OCI-LY1 (cell line): Measurements from ENCODE around the gene BICDL2.

Experiments used
- H2AFZ ChIP-seq: fragments of 200-600 bp; sonication (generic), shearing (Covaris generic); 2 replicates; pipeline ENCODE4 v1.6.0; 2014; ENCODE audit warnings: antibody characterized with exemption, mild to moderate bottlenecking, low read length
- H3F3A ChIP-seq: fragments of 200-600 bp; sonication (generic), shearing (Covaris generic); 2 replicates; pipeline ENCODE4 v1.6.0; 2014; ENCODE audit warnings: mild to moderate bottlenecking, antibody characterized with exemption, low read length, moderate library complexity; ENCODE audit not compliant: insufficient read depth
- H3K27ac ChIP-seq: fragments of 200-600 bp; sonication (generic); 2 replicates; pipeline ENCODE4 v1.5.1; 2014; ENCODE audit warnings: low read length, mixed run types, mild to moderate bottlenecking, low read depth; ENCODE audit not compliant: poor library complexity, severe bottlenecking
- H3K27me3 ChIP-seq: fragments of 200-600 bp; sonication (generic); 2 replicates; pipeline ENCODE4 v1.6.0; 2014; ENCODE audit warnings: antibody characterized with exemption, mild to moderate bottlenecking, low read length, moderate library complexity; ENCODE audit not compliant: insufficient read depth
- H3K36me3 ChIP-seq: fragments of 200-600 bp; sonication (generic); 2 replicates; pipeline ENCODE4 v1.6.1; 2014; ENCODE audit warnings: mild to moderate bottlenecking, antibody characterized with exemption, low read length, moderate library complexity, mixed read lengths; ENCODE audit not compliant: insufficient read depth
- H3K4me1 ChIP-seq: fragments of 200-600 bp; sonication (generic); 2 replicates; pipeline ENCODE4 v1.5.1; 2014; ENCODE audit warnings: mild to moderate bottlenecking, low read length, moderate library complexity; ENCODE audit not compliant: insufficient read depth, severe bottlenecking
- H3K4me2 ChIP-seq: fragments of 200-600 bp; sonication (generic), shearing (Covaris generic); 2 replicates; pipeline ENCODE4 v1.6.1; 2014; ENCODE audit warnings: low read length
- H3K4me3 ChIP-seq: fragments of 200-600 bp; sonication (generic); 2 replicates; pipeline ENCODE4 v1.5.1; 2014; ENCODE audit warnings: low read length, low read depth, mild to moderate bottlenecking, mixed read lengths; ENCODE audit not compliant: poor library complexity, severe bottlenecking
- H3K79me2 ChIP-seq: fragments of 200-600 bp; shearing (Covaris generic); 2 replicates; pipeline ENCODE4 v1.6.1; 2016; ENCODE audit warnings: mixed run types, low read length, mixed read lengths; ENCODE audit not compliant: insufficient read depth
- H3K9ac ChIP-seq: fragments of 200-600 bp; sonication (generic), shearing (Covaris generic); 2 replicates; pipeline ENCODE4 v1.6.1; 2014; ENCODE audit warnings: mild to moderate bottlenecking, low read length, mixed read lengths
- H3K9me2 ChIP-seq: fragments of 200-600 bp; sonication (generic), shearing (Covaris generic); 2 replicates; pipeline ENCODE4 v1.6.1; 2014; ENCODE audit warnings: low read depth, mild to moderate bottlenecking, low read length, mixed read lengths
- H3K9me3 ChIP-seq: fragments of 200-600 bp; shearing (Covaris generic); 2 replicates; pipeline ENCODE4 v1.6.1; 2014; ENCODE audit warnings: low read length, mixed read lengths
- H4K20me1 ChIP-seq: fragments of 200-600 bp; sonication (generic), shearing (Covaris generic); 2 replicates; pipeline ENCODE4 v1.6.0; 2016; ENCODE audit warnings: mild to moderate bottlenecking, low read length; ENCODE audit not compliant: insufficient read depth
- EZH2 ChIP-seq: fragments of 200-600 bp; sonication (generic), shearing (Covaris generic); IDR thresholded peaks from 2 replicates; pipeline ENCODE4 v1.8.0; 2017; ENCODE audit warnings: borderline replicate concordance, mixed run types, mild to moderate bottlenecking, antibody characterized with exemption, low read length, moderate library complexity, mixed read lengths
- TF ChIP-seq, protein P1 (sequence below): fragments of 200-600 bp; sonication (generic), shearing (Covaris generic); IDR thresholded peaks from 2 replicates; pipeline ENCODE4 v1.5.1; 2017; ENCODE audit warnings: mild to moderate bottlenecking, antibody characterized with exemption, low read length, moderate library complexity, mixed read lengths

The BICDL2 gene, protein sequence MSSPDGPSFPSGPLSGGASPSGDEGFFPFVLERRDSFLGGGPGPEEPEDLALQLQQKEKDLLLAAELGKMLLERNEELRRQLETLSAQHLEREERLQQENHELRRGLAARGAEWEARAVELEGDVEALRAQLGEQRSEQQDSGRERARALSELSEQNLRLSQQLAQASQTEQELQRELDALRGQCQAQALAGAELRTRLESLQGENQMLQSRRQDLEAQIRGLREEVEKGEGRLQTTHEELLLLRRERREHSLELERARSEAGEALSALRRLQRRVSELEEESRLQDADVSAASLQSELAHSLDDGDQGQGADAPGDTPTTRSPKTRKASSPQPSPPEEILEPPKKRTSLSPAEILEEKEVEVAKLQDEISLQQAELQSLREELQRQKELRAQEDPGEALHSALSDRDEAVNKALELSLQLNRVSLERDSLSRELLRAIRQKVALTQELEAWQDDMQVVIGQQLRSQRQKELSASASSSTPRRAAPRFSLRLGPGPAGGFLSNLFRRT

DNA sequence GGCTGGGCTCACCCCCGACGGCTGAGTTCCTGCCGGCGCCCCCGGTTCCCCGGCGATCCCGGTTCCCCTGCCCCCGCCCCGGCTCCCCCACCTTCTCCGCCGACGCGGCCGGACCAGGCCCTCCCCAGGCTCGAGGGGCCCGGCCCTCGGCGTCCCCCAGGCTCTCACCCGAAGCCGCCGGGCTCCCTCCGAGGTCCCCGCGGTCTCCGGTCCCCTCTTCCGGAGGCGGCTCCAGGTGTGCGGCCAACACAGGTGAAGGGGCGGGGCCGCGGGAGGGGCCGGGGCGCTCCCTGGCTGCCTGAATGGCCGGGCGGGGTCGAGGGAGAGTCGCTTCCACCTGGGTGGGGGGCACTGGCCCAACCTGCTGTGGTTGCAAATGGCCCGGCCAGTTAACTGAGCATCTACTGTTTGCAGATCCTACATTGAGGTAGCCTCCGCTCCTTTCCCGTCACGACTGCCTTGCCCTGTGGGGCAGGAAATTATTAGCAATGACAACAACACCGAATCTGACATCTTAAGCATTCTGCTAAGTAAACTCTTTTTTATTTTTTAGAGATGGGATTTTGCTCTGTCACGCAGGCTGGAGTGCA is at the start of gene BICDL2:
Gene BICDL2, minus strand, starts transcription at position 219 of the 590 bp plus-strand sequence. CDS start 1,448 bp downstream, outside the sequence.
- no peak for TF ChIP-seq EZH2
- TF ChIP-seq, protein P1, sequence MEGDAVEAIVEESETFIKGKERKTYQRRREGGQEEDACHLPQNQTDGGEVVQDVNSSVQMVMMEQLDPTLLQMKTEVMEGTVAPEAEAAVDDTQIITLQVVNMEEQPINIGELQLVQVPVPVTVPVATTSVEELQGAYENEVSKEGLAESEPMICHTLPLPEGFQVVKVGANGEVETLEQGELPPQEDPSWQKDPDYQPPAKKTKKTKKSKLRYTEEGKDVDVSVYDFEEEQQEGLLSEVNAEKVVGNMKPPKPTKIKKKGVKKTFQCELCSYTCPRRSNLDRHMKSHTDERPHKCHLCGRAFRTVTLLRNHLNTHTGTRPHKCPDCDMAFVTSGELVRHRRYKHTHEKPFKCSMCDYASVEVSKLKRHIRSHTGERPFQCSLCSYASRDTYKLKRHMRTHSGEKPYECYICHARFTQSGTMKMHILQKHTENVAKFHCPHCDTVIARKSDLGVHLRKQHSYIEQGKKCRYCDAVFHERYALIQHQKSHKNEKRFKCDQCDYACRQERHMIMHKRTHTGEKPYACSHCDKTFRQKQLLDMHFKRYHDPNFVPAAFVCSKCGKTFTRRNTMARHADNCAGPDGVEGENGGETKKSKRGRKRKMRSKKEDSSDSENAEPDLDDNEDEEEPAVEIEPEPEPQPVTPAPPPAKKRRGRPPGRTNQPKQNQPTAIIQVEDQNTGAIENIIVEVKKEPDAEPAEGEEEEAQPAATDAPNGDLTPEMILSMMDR, result no peak
- no peak within 1 kb of the TSS for H3K9ac ChIP-seq
- no peak within 1 kb of the TSS for H2AFZ ChIP-seq
- no peaks in the 10 kb centered on the region for H3K36me3 ChIP-seq
- no peaks in the 10 kb centered on the region for H3F3A ChIP-seq
- H3K9me3 ChIP-seq, result no peaks in the 10 kb centered on the region
- no peak within 1 kb of the TSS for H3K4me2 ChIP-seq
- H3K4me1 ChIP-seq, result no peaks in the 10 kb centered on the region
- H3K79me2 ChIP-seq, result no peaks in the 10 kb centered on the region
- H3K4me3 ChIP-seq, result no peak within 1 kb of the TSS
- peaks cover 19% of the 10 kb centered on the region for H3K27me3 ChIP-seq
- H3K9me2 ChIP-seq, result no peaks in the 10 kb centered on the region
- H4K20me1 ChIP-seq, result no peaks in the 10 kb centered on the region
- H3K27ac ChIP-seq, result no peak within 1 kb of the TSS

- no peaks in the 10 kb centered on the region for H3F3A ChIP-seq
- no peak overlapping the region for H3K4me3 ChIP-seq
- H3K27ac ChIP-seq, result no peak overlapping the region
- no peaks in the 10 kb centered on the region for H3K79me2 ChIP-seq
- no peaks in the 10 kb centered on the region for H4K20me1 ChIP-seq
- no peak overlapping the region for H2AFZ ChIP-seq
- no peak overlapping the region for H3K9ac ChIP-seq
- no peak overlapping the region for H3K4me2 ChIP-seq
- H3K9me2 ChIP-seq, result no peaks in the 10 kb centered on the region
- H3K27me3 ChIP-seq, result 0 out of 2 replicates have a peak, but pooled peaks cover 5% of the 10 kb centered on the region
- TF ChIP-seq, protein P1, result no peak
- H3K36me3 ChIP-seq, result no peaks in the 10 kb centered on the region
- H3K4me1 ChIP-seq, result no peaks in the 10 kb centered on the region
- no peaks in the 10 kb centered on the region for H3K9me3 ChIP-seq
These were observed 49.3 kb upstream of the BICDL2 start for GRCh38 chr16:3085868-3086595.

- no peak overlapping the region for H2AFZ ChIP-seq
- H3K27ac ChIP-seq, result no peak overlapping the region
- no peaks in the 10 kb centered on the region for H3K9me3 ChIP-seq
- H3F3A ChIP-seq, result no peaks in the 10 kb centered on the region
- no peak for TF ChIP-seq EZH2
- TF ChIP-seq, protein P1, result no peak
- H3K9me2 ChIP-seq, result no peaks in the 10 kb centered on the region
- H3K4me1 ChIP-seq, result no peaks in the 10 kb centered on the region
- no peak overlapping the region for H3K4me3 ChIP-seq
- H3K27me3 ChIP-seq, result 0 out of 2 replicates have a peak, but pooled peaks cover 5% of the 10 kb centered on the region
- H3K36me3 ChIP-seq, result no peaks in the 10 kb centered on the region
- H3K79me2 ChIP-seq, result no peaks in the 10 kb centered on the region
- no peaks in the 10 kb centered on the region for H4K20me1 ChIP-seq
- H3K4me2 ChIP-seq, result no peak overlapping the region
- H3K9ac ChIP-seq, result no peak overlapping the region
These were observed 48.4 kb upstream of the BICDL2 start for GRCh38 chr16:3084969-3085670.
